ENCODE results near the gene MT1M. TPM values are rescaled to one million over a fixed set of nuclear protein-coding genes. Genes with fewer than 3 reads are reported as not detected.

The MT1M gene
- total and polyA plus RNA-seq, 2 experiments from 2014 or later: not detected

- H3K27ac ChIP-seq: no peak overlapping the region
- no peak overlapping the region for H3K4me3 ChIP-seq
- no peak for DNase-seq (ENCODE audit: low read depth in 1 of 2, low spot score in 1 of 2)
- no peaks in the 10 kb centered on the region for H3K36me3 ChIP-seq
- H3K9me3 ChIP-seq (ENCODE audit: low read depth): no peaks in the 10 kb centered on the region
- H3K27me3 ChIP-seq: peaks cover 100% of the 10 kb centered on the region
- peaks cover 5% of the 10 kb centered on the region for H3K4me1 ChIP-seq (ENCODE audit: low read depth)
- no peak for TF ChIP-seq CTCF (IDR thresholded peaks at IDR 0.05; ENCODE audit: low read depth, low read length)
Observed at GRCh38 chr16:56647641-56648431, 15.4 kb downstream of the MT1M start.

DNA sequence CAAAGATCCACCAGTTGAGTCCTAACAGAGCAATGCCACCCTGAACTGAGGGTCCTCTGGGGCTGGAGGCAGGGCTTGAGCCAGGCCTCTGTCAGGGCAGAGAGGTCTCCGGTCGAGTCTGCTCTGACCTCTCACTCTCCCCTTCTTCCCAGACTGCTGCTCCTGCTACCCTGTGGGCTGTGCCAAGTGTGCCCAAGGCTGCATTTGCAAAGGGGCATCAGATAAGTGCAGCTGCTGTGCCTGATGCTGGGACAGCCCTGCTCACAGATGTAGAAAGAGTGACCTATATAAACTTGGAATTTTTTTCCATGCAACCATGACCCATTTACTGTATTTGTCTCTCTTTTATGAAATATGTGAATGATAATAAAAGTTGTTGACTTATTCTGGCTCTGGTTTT, 16.8 kb downstream of the MT1M start:
- Histone ChIP-seq H3K4me1 (ENCODE audit: low read depth) (no peaks in the 10 kb centered on the region), H3K27me3 (peaks cover 97% of the 10 kb centered on the region), H3K27ac (no peak overlapping the region), H3K36me3 (no peaks in the 10 kb centered on the region), H3K9me3 (ENCODE audit: low read depth) (no peaks in the 10 kb centered on the region), H3K4me3 (no peak overlapping the region)
- no peak for DNase-seq (ENCODE audit: low read depth in 1 of 2, low spot score in 1 of 2)
- no peak for TF ChIP-seq CTCF (IDR thresholded peaks at IDR 0.05; ENCODE audit: low read depth, low read length)

- H3K4me1 ChIP-seq (ENCODE audit: low read depth): no peaks in the 10 kb centered on the region
- H3K9me3 ChIP-seq (ENCODE audit: low read depth): no peaks in the 10 kb centered on the region
- no peak overlapping the region for H3K27ac ChIP-seq
- H3K4me3 ChIP-seq: no peak overlapping the region
- TF ChIP-seq CTCF (IDR thresholded peaks at IDR 0.05; ENCODE audit: low read depth, low read length): no peak
- no peak for DNase-seq (ENCODE audit: low read depth in 1 of 2, low spot score in 1 of 2)
- peaks cover 95% of the 10 kb centered on the region for H3K27me3 ChIP-seq
- H3K36me3 ChIP-seq: no peaks in the 10 kb centered on the region
Observed at GRCh38 chr16:56649820-56650219, 17.4 kb downstream of the MT1M start.

DNA sequence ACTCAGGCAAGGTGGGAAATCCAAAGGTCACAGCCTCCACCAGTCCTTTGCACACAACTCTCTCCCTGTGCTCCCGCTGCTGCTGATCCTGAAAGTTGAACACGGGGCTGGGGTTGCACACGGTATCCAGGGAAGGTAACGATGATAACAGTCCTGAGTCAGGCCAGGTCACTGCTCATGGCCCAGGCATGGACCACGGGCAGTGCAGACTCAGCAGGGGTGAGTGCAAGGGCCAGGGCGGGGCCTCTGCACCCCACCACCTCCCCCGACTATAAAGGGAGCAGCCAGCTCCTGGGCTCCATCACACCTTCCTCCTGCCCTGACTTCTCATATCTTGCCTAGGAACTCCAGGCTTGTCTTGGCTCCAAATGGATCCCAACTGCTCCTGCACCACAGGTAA, 19.1 kb downstream of the MT1M start, which contains the start of gene MT1B:
Gene MT1B (plus strand): TSS at position 301 of the 400 bp plus-strand sequence. CDS start 68 bp downstream, at position 369.
- Histone ChIP-seq H3K9me3 (ENCODE audit: low read depth) (no peaks in the 10 kb centered on the region), H3K27me3 (peaks cover 95% of the 10 kb centered on the region), H3K4me1 (ENCODE audit: low read depth) (no peaks in the 10 kb centered on the region), H3K27ac (no peak within 1 kb of the TSS), H3K36me3 (no peaks in the 10 kb centered on the region), H3K4me3 (no peak within 1 kb of the TSS)
- DNase-seq (ENCODE audit: low read depth in 1 of 2, low spot score in 1 of 2): no peak
- no peak for TF ChIP-seq CTCF (IDR thresholded peaks at IDR 0.05; ENCODE audit: low read depth, low read length)

GRCh38 chr16:56652600-56652999, 20.1 kb downstream of the MT1M start:
- no peaks in the 10 kb centered on the region for H3K9me3 ChIP-seq (ENCODE audit: low read depth)
- H3K27ac ChIP-seq: no peak overlapping the region
- no peak for TF ChIP-seq CTCF (IDR thresholded peaks at IDR 0.05; ENCODE audit: low read depth, low read length)
- H3K36me3 ChIP-seq: no peaks in the 10 kb centered on the region
- no peak overlapping the region for H3K4me3 ChIP-seq
- H3K4me1 ChIP-seq (ENCODE audit: low read depth): no peaks in the 10 kb centered on the region
- peaks cover 94% of the 10 kb centered on the region for H3K27me3 ChIP-seq
- no peak for DNase-seq (ENCODE audit: low read depth in 1 of 2, low spot score in 1 of 2)

Data from cardiac muscle cell (in vitro differentiated cells and primary cell).